Neural progenitor cell (in vitro differentiated cells): Measurements from ENCODE around the gene WDR20. TPM values are rescaled to one million over a fixed set of nuclear protein-coding genes. Genes with fewer than 3 reads are reported as not detected.

Experiments
- DNase-seq: peaks from one replicate; pipeline ENCODE4 v3.0.0-alpha.2; 2016; ENCODE audit warnings: low spot score
- H2AFZ ChIP-seq: fragments of 200-600 bp; sonication (generic); replicated peaks from 2 replicates; pipeline ENCODE4 v1.6.1; 2016; ENCODE audit warnings: antibody characterized with exemption
- H3F3A ChIP-seq: fragments of 200-600 bp; sonication (generic); 2 replicates; pipeline ENCODE4 v1.6.1; 2016; ENCODE audit warnings: antibody characterized with exemption, low read depth
- H3K27ac ChIP-seq: fragments of 200-600 bp; sonication (generic); 2 replicates; pipeline ENCODE4 v1.5.1; 2016; ENCODE audit warnings: mild to moderate bottlenecking
- H3K27me3 ChIP-seq: fragments of 200-600 bp; sonication (generic); 2 replicates; pipeline ENCODE4 v1.6.1; 2016; ENCODE audit warnings: mild to moderate bottlenecking, moderate library complexity
- H3K36me3 ChIP-seq: fragments of 200-600 bp; sonication (generic); 2 replicates; pipeline ENCODE4 v1.5.1; 2016
- H3K4me1 ChIP-seq: fragments of 200-600 bp; sonication (generic); 2 replicates; pipeline ENCODE4 v1.6.1; 2016; ENCODE audit warnings: mixed run types
- H3K4me2 ChIP-seq: fragments of 200-600 bp; sonication (generic); 2 replicates; pipeline ENCODE4 v1.6.1; 2016
- H3K4me3 ChIP-seq: fragments of 200-600 bp; sonication (generic); 2 replicates; pipeline ENCODE4 v1.5.1; 2016
- H3K79me2 ChIP-seq: fragments of 200-600 bp; sonication (generic); 2 replicates; pipeline ENCODE4 v1.6.1; 2016; ENCODE audit warnings: low read depth
- H3K9ac ChIP-seq: fragments of 200-600 bp; sonication (generic); 2 replicates; pipeline ENCODE4 v1.6.1; 2016
- H3K9me3 ChIP-seq: fragments of 200-600 bp; sonication (generic); 2 replicates; pipeline ENCODE4 v1.5.1; 2016; ENCODE audit warnings: low read depth
- H4K20me1 ChIP-seq: fragments of 200-600 bp; sonication (generic); 2 replicates; pipeline ENCODE4 v1.6.1; 2016; ENCODE audit warnings: low read depth
- H3K27ac Mint-ChIP-seq: 3 replicates; pipeline ENCODE4 v1.8.0; 2021; ENCODE audit warnings: mixed read lengths
- H3K27me3 Mint-ChIP-seq: 2 replicates; pipeline ENCODE4 v1.8.0; 2022; ENCODE audit warnings: low read depth, mild to moderate bottlenecking, inconsistent platforms, moderate library complexity, mixed read lengths; ENCODE audit not compliant: insufficient read depth
- H3K36me3 Mint-ChIP-seq: 3 replicates; pipeline ENCODE4 v1.8.0; 2021; ENCODE audit warnings: mixed read lengths
- H3K4me1 Mint-ChIP-seq: 3 replicates; pipeline ENCODE4 v1.8.0; 2021; ENCODE audit warnings: mixed read lengths
- H3K4me3 Mint-ChIP-seq: 3 replicates; pipeline ENCODE4 v1.8.0; 2021; ENCODE audit warnings: mild to moderate bottlenecking, moderate library complexity, mixed read lengths
- H3K9me3 Mint-ChIP-seq: 3 replicates; pipeline ENCODE4 v1.8.0; 2020; ENCODE audit warnings: mixed read lengths
- CTCF ChIP-seq: fragments of 200-600 bp; sonication (generic); IDR thresholded peaks from 2 replicates; pipeline ENCODE4 v1.5.1; 2017; ENCODE audit warnings: antibody characterized with exemption, mild to moderate bottlenecking
- EZH2 ChIP-seq: fragments of 200-600 bp; sonication (generic); IDR thresholded peaks from 2 replicates; pipeline ENCODE4 v1.6.1; 2017; ENCODE audit warnings: antibody characterized with exemption, mild to moderate bottlenecking, moderate library complexity
- EZH2phosphoT487 ChIP-seq: fragments of 200-600 bp; sonication (generic); IDR thresholded peaks from 2 replicates; pipeline ENCODE4 v1.6.1; 2017; ENCODE audit warnings: antibody characterized with exemption
- total RNA-seq: library from RNA; depleted of rRNA; stranded (reverse); fragments of >200 nt; gene quantifications from 2 replicates; pipeline ENCODE4 v1.2.3, GENCODE V29; 2015; ENCODE audit warnings: low replicate concordance

WDR20 gene
- total RNA-seq, 1 donor from 2014 or later: 22.4 TPM

GRCh38 chr14:102201353-102201738, 61.6 kb downstream of the WDR20 start:
- Histone ChIP-seq H3K79me2 (peaks cover 33% of the 10 kb centered on the region), H2AFZ (no peak overlapping the region), H3K36me3 (no peaks in the 10 kb centered on the region), H3F3A (no peaks in the 10 kb centered on the region), H3K4me2 (no peak overlapping the region), H3K4me1 (no peaks in the 10 kb centered on the region), H3K4me3 (no peak overlapping the region), H3K27me3 (no peaks in the 10 kb centered on the region), H3K9ac (peak overlapping the region; percentile 6), H4K20me1 (peaks cover 20% of the 10 kb centered on the region), H3K27ac (no peak overlapping the region), H3K9me3 (no peaks in the 10 kb centered on the region)
- H3K27me3 Mint-ChIP-seq: peaks cover under 1% of the 10 kb centered on the region
- peaks cover 28% of the 10 kb centered on the region for H3K36me3 Mint-ChIP-seq
- no peak for TF ChIP-seq CTCF
- no peak for TF ChIP-seq EZH2phosphoT487
- TF ChIP-seq EZH2: no peak
- DNase-seq: no peak
- H3K9me3 Mint-ChIP-seq: no peaks in the 10 kb centered on the region
- no peak overlapping the region for H3K27ac Mint-ChIP-seq
- H3K4me1 Mint-ChIP-seq: peaks cover 8% of the 10 kb centered on the region
- H3K4me3 Mint-ChIP-seq: no peak overlapping the region

GRCh38 chr14:102201776-102202175, 62.1 kb downstream of the WDR20 start:
- H3K9ac ChIP-seq: peak overlapping the region; percentile 6
- no peaks in the 10 kb centered on the region for H3K9me3 ChIP-seq
- no peak for DNase-seq
- peaks cover 21% of the 10 kb centered on the region for H4K20me1 ChIP-seq
- Mint-ChIP-seq H3K4me1 (peaks cover 12% of the 10 kb centered on the region), H3K27ac (no peak overlapping the region), H3K27me3 (no peaks in the 10 kb centered on the region), H3K4me3 (no peak overlapping the region), H3K9me3 (no peaks in the 10 kb centered on the region), H3K36me3 (peaks cover 26% of the 10 kb centered on the region)
- H3F3A ChIP-seq: no peaks in the 10 kb centered on the region
- no peaks in the 10 kb centered on the region for H3K27me3 ChIP-seq
- no peak overlapping the region for H3K27ac ChIP-seq
- no peaks in the 10 kb centered on the region for H3K4me1 ChIP-seq
- no peak overlapping the region for H2AFZ ChIP-seq
- TF ChIP-seq EZH2 (no peak), EZH2phosphoT487 (no peak), CTCF (no peak)
- no peak overlapping the region for H3K4me3 ChIP-seq
- H3K4me2 ChIP-seq: no peak overlapping the region
- H3K36me3 ChIP-seq: no peaks in the 10 kb centered on the region
- peaks cover 29% of the 10 kb centered on the region for H3K79me2 ChIP-seq

GRCh38 chr14:102202944-102203343, 63.2 kb downstream of the WDR20 start:
- no peak overlapping the region for H3K4me3 ChIP-seq
- no peak overlapping the region for H3K27ac ChIP-seq
- H3K79me2 ChIP-seq: peaks cover 28% of the 10 kb centered on the region
- Mint-ChIP-seq H3K9me3 (no peaks in the 10 kb centered on the region), H3K36me3 (peaks cover 16% of the 10 kb centered on the region), H3K27me3 (no peaks in the 10 kb centered on the region), H3K4me1 (peaks cover 19% of the 10 kb centered on the region), H3K27ac (no peak overlapping the region), H3K4me3 (no peak overlapping the region)
- no peak overlapping the region for H3K9ac ChIP-seq
- H4K20me1 ChIP-seq: peaks cover 29% of the 10 kb centered on the region
- no peaks in the 10 kb centered on the region for H3K36me3 ChIP-seq
- H3F3A ChIP-seq: no peaks in the 10 kb centered on the region
- no peak overlapping the region for H3K4me2 ChIP-seq
- H3K27me3 ChIP-seq: no peaks in the 10 kb centered on the region
- TF ChIP-seq CTCF (no peak), EZH2 (no peak), EZH2phosphoT487 (no peak)
- no peak overlapping the region for H2AFZ ChIP-seq
- H3K9me3 ChIP-seq: no peaks in the 10 kb centered on the region
- DNase-seq: no peak
- H3K4me1 ChIP-seq: no peaks in the 10 kb centered on the region
